Iris pigment epithelial cell (primary cell): ENCODE data around the gene PMFBP1.

Experiments
- DNase-seq: peaks from one replicate; pipeline ENCODE4 v3.0.0-alpha.2; 2011; ENCODE audit warnings: low read depth

Gene PMFBP1

DNA sequence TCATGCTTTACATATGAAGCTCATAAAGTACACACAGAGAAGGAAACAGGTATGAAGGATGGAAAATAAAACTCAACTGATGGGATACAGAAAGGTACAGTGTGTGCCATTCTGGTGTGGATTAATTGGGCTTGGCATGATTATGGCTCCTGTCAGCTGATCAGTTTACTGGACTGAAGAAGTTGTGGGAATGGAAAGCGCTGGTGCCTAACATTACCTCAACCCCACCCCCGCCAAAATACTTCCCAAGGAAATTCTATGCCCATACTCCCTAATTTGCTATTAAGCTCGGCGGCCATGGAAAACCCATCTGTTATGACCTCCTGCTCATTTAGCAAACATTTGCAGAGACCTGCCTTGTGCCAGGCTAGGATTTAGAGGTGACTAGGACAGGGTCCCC lies 16.6 kb upstream of the PMFBP1 start:
- no peak for DNase-seq

DNA sequence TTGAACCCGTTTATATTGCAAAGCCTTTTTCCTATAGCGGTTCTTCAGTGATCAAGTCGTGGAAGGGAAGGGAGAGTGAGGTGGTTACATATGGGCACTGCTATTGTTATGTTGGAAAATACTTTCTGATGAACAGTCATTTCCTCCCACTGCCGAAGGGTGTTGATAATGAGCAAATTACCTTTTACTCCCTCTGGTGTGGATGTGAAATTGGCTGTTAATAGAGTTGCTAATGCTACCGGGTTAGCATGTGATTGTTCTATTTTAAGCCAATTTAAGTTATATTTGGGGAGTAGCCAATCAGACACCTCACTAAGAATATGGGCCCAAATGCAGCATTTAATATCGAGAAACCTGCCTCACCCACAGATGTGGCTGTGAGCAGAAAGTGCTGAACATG lies 15.6 kb upstream of the PMFBP1 start:
- no peak for DNase-seq

DNA sequence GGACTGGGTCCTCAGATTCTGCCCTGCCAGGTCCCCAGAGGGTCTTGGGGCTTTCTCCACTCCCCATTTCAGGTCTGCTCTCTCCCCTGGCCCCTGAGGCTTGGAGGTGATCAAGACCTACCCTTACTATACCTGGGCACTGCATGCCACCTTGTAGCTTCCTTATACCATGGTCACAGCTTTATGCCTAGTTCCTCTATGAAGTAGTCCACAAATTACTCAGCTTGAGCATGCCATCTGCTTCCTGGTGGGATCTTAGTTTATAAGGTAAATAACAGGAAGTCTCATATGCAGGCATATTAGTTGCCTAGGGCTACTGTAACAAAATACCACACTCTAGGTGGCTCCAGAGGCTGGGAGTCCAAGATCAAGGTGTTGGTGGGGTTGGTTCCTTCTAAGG lies 11.0 kb upstream of the PMFBP1 start:
- DNase-seq, result no peak

GRCh38 chr16:72179204-72179970 lies 7.4 kb upstream of the PMFBP1 start:
- DNase-seq, result no peak

- DNase-seq, result no peak
These were observed 2.8 kb upstream of the PMFBP1 start for GRCh38 chr16:72174726-72175125.

- DNase-seq, result no peak
These were observed 2.0 kb upstream of the PMFBP1 start for GRCh38 chr16:72173997-72174396.

DNA sequence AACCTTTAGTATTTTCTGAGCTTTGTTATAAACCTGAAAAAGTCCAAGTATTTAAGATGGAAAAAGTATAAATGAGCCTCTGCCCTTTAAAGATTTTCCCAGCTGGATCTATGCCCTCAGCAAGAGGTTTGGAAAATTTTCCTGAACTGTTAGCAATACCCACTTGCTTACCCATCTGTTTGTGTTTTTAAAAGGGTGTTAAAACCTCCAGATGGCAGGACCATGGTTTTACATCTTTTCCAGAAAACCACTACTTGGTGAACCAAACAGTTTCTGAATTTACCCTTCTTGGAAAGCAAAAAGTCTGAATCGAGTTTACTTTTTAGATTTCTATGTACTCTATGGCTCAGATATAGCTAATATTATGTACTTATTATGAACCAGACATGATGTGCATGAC lies 719 bp downstream of the PMFBP1 start:
- DNase-seq, result no peak

GRCh38 chr16:72169708-72170107 lies 2.2 kb downstream of the PMFBP1 start:
- DNase-seq, result no peak

DNA sequence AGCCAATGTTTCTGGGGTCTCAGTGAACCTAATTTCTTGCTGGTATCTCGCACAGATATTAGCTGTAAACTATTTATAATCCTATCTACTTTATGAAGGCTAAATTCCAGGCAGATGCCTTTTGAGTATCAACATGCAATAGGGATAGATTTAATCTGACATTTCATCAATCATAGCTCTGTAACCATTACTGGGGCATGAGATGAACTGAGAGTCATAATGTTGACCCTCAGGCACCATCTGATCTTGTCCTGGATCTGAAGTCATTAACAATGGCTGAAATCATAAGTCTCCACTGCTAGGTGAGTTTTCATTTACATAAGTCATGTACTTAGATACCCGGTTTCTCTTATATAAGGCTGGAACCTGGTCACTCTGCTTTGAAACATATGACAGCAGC lies 3.6 kb downstream of the PMFBP1 start:
- DNase-seq, result no peak

DNA sequence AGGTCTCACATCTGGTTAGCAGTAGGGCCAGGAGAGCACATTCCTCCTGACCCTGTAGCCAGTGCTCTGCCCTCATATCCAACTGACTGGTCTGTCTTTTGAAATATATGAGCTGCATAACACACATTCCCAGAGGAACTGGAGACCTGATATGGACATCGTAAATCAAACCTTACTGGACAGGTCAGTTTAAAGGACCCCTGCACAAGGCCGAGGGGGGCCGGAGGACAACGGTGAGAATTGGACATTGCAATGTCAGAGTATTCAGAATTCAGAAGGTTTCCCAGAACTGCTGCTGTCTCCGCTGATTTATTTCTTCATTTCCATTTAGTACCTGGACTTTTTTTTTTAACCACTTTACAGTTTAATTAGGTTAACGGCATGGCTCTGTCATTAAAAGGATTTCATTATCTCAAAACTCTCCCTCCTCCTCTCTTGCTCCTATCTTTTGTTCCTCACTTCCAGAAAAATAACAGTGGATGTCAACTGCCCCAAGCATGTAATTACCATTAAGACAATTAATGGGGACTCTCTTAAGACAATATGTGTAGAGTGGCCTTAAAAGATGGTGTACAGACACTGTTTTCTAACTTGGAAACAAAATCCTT lies 4.9 kb downstream of the PMFBP1 start:
- no peak for DNase-seq

DNA sequence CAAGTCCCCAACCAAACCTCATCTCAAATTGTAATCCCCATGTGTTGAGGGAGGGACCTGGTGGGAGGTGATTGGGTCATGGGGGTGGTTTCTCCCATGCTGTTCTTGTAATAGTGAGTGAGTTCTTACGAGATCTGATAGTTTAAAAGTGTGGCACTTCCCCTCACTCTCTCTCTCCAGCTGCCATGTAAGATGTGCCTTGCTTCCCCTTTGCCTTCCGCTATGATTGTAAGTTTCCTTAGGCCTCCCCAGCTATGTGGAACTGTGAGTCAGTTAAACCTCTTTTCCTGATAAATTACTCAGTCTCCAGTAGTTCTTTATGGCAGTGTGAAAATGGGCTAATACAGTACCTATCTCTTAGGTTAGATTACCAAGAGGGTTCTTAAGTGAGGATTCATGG lies 5.8 kb downstream of the PMFBP1 start:
- DNase-seq, result no peak

DNA sequence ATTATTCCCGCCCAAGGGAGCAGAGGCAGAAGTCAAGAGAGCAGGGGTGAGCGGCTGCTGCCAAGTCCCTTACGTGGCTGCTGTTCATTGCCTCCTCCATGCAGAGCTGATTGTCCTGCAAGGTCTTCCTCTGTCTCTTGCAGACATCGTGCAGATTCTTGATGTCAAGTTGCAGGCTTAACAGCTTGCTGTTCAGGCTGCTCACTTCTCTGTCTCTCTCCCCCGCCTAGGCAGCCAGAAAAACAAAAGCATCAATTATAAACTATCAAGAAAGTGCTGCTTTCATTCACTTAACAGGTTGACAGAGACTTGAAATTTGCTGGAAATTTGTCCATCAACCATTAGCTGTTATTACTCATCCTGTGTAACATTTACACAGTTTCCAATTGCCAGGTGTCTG lies 7.3 kb downstream of the PMFBP1 start:
- no peak for DNase-seq

DNA sequence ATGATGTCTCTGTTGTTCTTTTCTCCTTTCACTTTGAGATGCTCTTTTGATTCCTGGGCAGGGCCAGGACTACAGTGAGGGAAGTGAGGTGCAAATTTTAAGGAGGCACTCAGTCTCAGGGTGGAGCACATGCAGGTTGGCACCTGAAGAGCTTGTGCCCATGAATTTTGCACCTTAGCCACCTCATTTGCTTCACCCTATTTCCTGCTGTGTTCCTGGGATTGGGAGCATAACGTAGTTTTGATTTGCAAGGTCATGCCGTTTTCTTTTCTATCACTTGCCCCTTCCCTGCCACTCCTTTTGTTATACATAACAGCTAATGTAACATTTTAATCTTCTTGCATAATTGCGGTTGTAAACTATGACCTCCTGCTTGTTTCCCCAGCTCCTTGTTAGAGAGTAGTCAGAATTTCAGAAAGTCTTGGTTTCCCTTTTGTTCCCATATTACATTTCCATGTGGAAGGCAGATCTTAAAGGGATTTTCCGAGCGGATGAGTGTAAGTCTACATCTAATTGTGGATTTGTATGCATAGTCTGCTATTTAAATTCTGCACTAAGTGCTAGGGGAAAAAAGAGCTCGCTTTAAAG lies 9.8 kb downstream of the PMFBP1 start:
- peak; percentile 10 for DNase-seq

GRCh38 chr16:72159801-72160200 lies 12.2 kb downstream of the PMFBP1 start:
- DNase-seq, result no peak

- peak; percentile 46 for DNase-seq
These were observed 12.6 kb downstream of the PMFBP1 start for GRCh38 chr16:72159386-72159785.

GRCh38 chr16:72149676-72150464 lies 22.1 kb downstream of the PMFBP1 start:
- no peak for DNase-seq

- DNase-seq, result peak; percentile 14
These were observed 29.5 kb downstream of the PMFBP1 start for GRCh38 chr16:72142476-72142875.

DNA sequence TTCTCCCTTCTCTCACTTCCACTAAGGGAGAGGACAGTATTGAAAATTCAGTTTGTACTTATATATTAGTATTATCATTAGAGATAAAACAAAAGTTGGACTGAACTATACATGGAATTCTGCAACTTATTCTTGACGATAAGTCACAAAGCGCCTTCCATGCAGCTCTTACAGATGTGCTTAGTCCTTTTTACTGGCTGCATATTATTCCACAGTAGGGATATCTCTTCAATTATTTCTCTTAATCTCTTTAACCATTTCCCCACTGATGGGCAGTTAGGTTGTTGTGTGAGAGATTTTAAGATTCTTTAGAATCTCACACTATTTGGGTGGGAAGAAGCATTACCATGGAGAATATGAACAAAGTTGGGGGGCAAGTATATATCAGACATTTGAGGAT lies 32.0 kb downstream of the PMFBP1 start:
- no peak for DNase-seq

GRCh38 chr16:72138064-72138572 lies 33.8 kb downstream of the PMFBP1 start:
- DNase-seq, result no peak

GRCh38 chr16:72137380-72138063 lies 34.4 kb downstream of the PMFBP1 start:
- DNase-seq, result no peak

GRCh38 chr16:72134507-72134906 lies 37.4 kb downstream of the PMFBP1 start:
- DNase-seq, result no peak

- DNase-seq, result no peak
These were observed 39.2 kb downstream of the PMFBP1 start for GRCh38 chr16:72132726-72133125.
